ENCODE data around the gene EZR.

The EZR gene

DNA sequence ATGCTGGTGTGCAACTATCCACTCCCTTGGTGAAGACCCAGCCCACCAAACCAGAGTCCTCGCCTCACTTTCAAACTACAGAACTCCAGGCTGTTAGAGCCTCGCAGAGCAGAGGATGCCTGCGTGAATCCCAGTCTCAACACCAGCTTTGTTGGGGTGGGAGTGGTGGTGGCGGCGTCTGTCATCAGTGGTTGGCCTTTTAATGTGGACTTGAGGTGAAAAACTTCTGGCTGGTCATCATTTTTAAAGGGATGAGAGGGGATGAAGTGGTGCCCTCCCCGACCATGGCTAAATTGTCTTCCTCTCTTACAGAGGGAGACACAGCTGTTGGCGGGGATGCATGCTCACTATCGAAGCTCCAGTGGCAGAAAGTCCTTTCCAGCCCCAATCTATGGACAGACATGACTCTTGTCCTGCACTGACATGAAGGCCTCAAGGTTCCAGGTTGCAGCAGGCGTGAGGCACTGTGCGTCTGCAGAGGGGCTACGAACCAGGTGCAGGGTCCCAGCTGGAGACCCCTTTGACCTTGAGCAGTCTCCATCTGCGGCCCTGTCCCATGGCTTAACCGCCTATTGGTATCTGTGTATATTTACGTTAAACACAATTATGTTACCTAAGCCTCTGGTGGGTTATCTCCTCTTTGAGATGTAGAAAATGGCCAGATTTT is 54.9 kb downstream of the EZR start:
- DNase-seq (ENCODE audit: insufficient read length, low spot score) (no peak), FAIRE-seq (peak; percentile 5)
- TF ChIP-seq TAF1 (IDR thresholded peaks at IDR 0.05; ENCODE audit: low read depth, low read length) (no peak), PAX5 (IDR thresholded peaks at IDR 0.05; ENCODE audit: insufficient read depth, low read length, severe bottlenecking) (no peak), SPI1 (IDR thresholded peaks at IDR 0.05; ENCODE audit: low read depth, low read length) (no peak), POLR2A (IDR thresholded peaks at IDR 0.05; ENCODE audit: low read depth, low read length) (peak; percentile 64), POU2F2 (IDR thresholded peaks at IDR 0.05; ENCODE audit: low read depth, low read length) (peak; percentile 61), POLR2AphosphoS5 (IDR thresholded peaks at IDR 0.05; ENCODE audit: low read depth, low read length) (peak; percentile 87)

GRCh38 chr6:158763434-158764182 is 55.6 kb downstream of the EZR start:
- DNase-seq (ENCODE audit: insufficient read length, low spot score) (no peak), FAIRE-seq (no peak)
- TF ChIP-seq SPI1 (IDR thresholded peaks at IDR 0.05; ENCODE audit: low read depth, low read length) (no peak), POLR2A (IDR thresholded peaks at IDR 0.05; ENCODE audit: low read depth, low read length) (no peak), PAX5 (IDR thresholded peaks at IDR 0.05; ENCODE audit: insufficient read depth, low read length, severe bottlenecking) (no peak), POU2F2 (IDR thresholded peaks at IDR 0.05; ENCODE audit: low read depth, low read length) (no peak), TAF1 (IDR thresholded peaks at IDR 0.05; ENCODE audit: low read depth, low read length) (no peak), POLR2AphosphoS5 (IDR thresholded peaks at IDR 0.05; ENCODE audit: low read depth, low read length) (no peak)

DNA sequence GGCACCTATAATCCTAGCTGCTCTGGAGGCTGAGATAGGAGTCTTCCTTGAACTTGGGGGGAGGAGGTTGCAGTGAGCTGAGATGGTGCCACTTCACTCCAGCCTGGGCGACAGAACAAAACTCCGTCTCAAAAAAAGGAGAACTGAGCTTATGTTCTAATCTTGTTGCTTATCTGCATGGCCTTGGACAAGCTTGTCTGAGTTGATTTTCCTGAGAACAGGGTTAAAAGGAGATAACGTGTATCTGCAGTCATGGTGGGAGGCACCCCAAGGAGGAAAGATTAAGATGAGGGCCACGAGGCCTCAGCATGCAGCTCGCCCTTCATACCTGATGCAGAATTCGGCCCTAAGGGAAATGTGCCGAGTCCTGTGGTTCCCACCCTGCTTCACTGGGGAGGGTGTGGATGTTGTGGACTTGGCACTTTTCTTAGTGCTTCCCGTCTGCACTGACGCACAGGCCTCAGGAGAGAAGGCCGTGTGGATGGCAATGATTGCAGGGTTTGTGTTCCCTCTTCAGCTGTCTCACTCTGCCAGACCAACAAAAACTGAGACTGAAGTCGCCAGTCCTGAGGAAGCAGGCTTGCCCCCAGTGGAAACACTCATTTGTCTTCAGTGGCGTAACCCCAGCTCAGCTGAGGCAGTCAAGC is 56.3 kb downstream of the EZR start:
- DNase-seq (ENCODE audit: insufficient read length, low spot score) (no peak), FAIRE-seq (peak; percentile 40)
- TF ChIP-seq POLR2A (IDR thresholded peaks at IDR 0.05; ENCODE audit: low read depth, low read length) = peak; percentile 67; the same call in 1 of the 2 replicates
- peak; percentile 71; the same call in 1 of the 2 replicates for TF ChIP-seq POLR2AphosphoS5 (IDR thresholded peaks at IDR 0.05; ENCODE audit: low read depth, low read length)
- TF ChIP-seq PAX5 (IDR thresholded peaks at IDR 0.05; ENCODE audit: insufficient read depth, low read length, severe bottlenecking) = no peak
- TF ChIP-seq POU2F2 (IDR thresholded peaks at IDR 0.05; ENCODE audit: low read depth, low read length) = no peak

- TF ChIP-seq POLR2AphosphoS5 (IDR thresholded peaks at IDR 0.05; ENCODE audit: low read depth, low read length) (0 out of 2 replicates have a peak, but pooled peaks have one; percentile 17), POU2F2 (IDR thresholded peaks at IDR 0.05; ENCODE audit: low read depth, low read length) (no peak), PAX5 (IDR thresholded peaks at IDR 0.05; ENCODE audit: insufficient read depth, low read length, severe bottlenecking) (no peak), POLR2A (IDR thresholded peaks at IDR 0.05; ENCODE audit: low read depth, low read length) (no peak)
- FAIRE-seq (no peak), DNase-seq (ENCODE audit: insufficient read length, low spot score) (no peak)
Measured at GRCh38 chr6:158761746-158762145, 57.4 kb downstream of the EZR start.

GRCh38 chr6:158760618-158761250 is 58.4 kb downstream of the EZR start:
- no peak for TF ChIP-seq TAF1 (IDR thresholded peaks at IDR 0.05; ENCODE audit: low read depth, low read length)
- no peak for TF ChIP-seq POLR2A (IDR thresholded peaks at IDR 0.05; ENCODE audit: low read depth, low read length)
- TF ChIP-seq POLR2AphosphoS5 (IDR thresholded peaks at IDR 0.05; ENCODE audit: low read depth, low read length) = no peak
- TF ChIP-seq SPI1 (IDR thresholded peaks at IDR 0.05; ENCODE audit: low read depth, low read length) = no peak
- no peak for TF ChIP-seq POU2F2 (IDR thresholded peaks at IDR 0.05; ENCODE audit: low read depth, low read length)
- no peak for TF ChIP-seq PAX5 (IDR thresholded peaks at IDR 0.05; ENCODE audit: insufficient read depth, low read length, severe bottlenecking)
- FAIRE-seq (no peak), DNase-seq (ENCODE audit: insufficient read length, low spot score) (no peak)

- DNase-seq (ENCODE audit: insufficient read length, low spot score) (no peak), FAIRE-seq (no peak)
- TF ChIP-seq POLR2A (IDR thresholded peaks at IDR 0.05; ENCODE audit: low read depth, low read length) = no peak
- no peak for TF ChIP-seq POU2F2 (IDR thresholded peaks at IDR 0.05; ENCODE audit: low read depth, low read length)
- TF ChIP-seq TAF1 (IDR thresholded peaks at IDR 0.05; ENCODE audit: low read depth, low read length) = no peak
Measured at GRCh38 chr6:158759966-158760617, 59.1 kb downstream of the EZR start.

- DNase-seq (ENCODE audit: insufficient read length, low spot score) = no peak
- TF ChIP-seq POLR2AphosphoS5 (IDR thresholded peaks at IDR 0.05; ENCODE audit: low read depth, low read length) (no peak), POU2F2 (IDR thresholded peaks at IDR 0.05; ENCODE audit: low read depth, low read length) (no peak), SPI1 (IDR thresholded peaks at IDR 0.05; ENCODE audit: low read depth, low read length) (no peak), POLR2A (IDR thresholded peaks at IDR 0.05; ENCODE audit: low read depth, low read length) (no peak), TAF1 (IDR thresholded peaks at IDR 0.05; ENCODE audit: low read depth, low read length) (no peak), PAX5 (IDR thresholded peaks at IDR 0.05; ENCODE audit: insufficient read depth, low read length, severe bottlenecking) (no peak)
- no peak for FAIRE-seq
Measured at GRCh38 chr6:158758941-158759479, 60.2 kb downstream of the EZR start.

DNA sequence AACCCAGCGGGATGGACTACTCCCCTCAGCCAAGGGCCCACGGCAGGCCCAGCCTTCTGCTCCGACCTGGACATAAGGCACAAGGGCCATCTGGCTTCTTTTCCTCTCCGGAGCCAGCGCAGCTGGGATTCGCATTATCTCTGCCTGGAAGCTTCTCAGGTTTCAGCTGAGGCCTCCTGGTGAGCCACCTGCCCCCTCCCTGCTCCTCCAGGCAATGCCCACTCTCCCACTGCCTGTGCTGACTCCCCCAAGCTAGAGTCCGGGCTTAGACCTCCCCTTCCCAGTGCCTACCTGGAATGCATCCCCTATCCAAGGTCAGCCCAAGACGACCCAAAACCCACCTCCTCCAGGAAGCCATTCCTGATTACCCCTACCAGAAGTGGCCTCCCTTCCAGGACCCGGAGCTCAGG is 60.7 kb downstream of the EZR start:
- DNase-seq (ENCODE audit: insufficient read length, low spot score) (no peak), FAIRE-seq (no peak)
- TF ChIP-seq SPI1 (IDR thresholded peaks at IDR 0.05; ENCODE audit: low read depth, low read length) = no peak
- TF ChIP-seq POU2F2 (IDR thresholded peaks at IDR 0.05; ENCODE audit: low read depth, low read length) = no peak
- no peak for TF ChIP-seq POLR2AphosphoS5 (IDR thresholded peaks at IDR 0.05; ENCODE audit: low read depth, low read length)
- no peak for TF ChIP-seq PAX5 (IDR thresholded peaks at IDR 0.05; ENCODE audit: insufficient read depth, low read length, severe bottlenecking)
- TF ChIP-seq TAF1 (IDR thresholded peaks at IDR 0.05; ENCODE audit: low read depth, low read length) = no peak
- no peak for TF ChIP-seq POLR2A (IDR thresholded peaks at IDR 0.05; ENCODE audit: low read depth, low read length)
